H9 (cell line): Measurements from ENCODE around the gene ANP32D. TPM values are rescaled to one million over a fixed set of nuclear protein-coding genes. Genes with fewer than 3 reads are reported as not detected.
A peak's percentile ranks its signal among the peaks of the same experiment; 100 is the strongest.

Experiments used
- DNase-seq: peaks from one replicate; pipeline ENCODE4 v3.0.0-alpha.2; 2017
- H2AFZ ChIP-seq: one replicate; pipeline ENCODE4 v1.6.1; 2013; ENCODE audit warnings: mild to moderate bottlenecking, low read length, control low read depth, moderate library complexity
- H2AK5ac ChIP-seq: 2 replicates; pipeline ENCODE4 v1.6.1; 2013; ENCODE audit warnings: low read length, control low read depth, mixed read lengths; ENCODE audit not compliant: insufficient read length
- H2BK120ac ChIP-seq: one replicate; pipeline ENCODE4 v1.6.1; 2013; ENCODE audit warnings: low read depth, mild to moderate bottlenecking, low read length, control low read depth, inconsistent platforms; ENCODE audit not compliant: poor library complexity, severe bottlenecking
- H2BK12ac ChIP-seq: 2 replicates; pipeline ENCODE4 v1.6.1; 2013; ENCODE audit warnings: low read length, control low read depth, mixed read lengths, low read depth; ENCODE audit not compliant: insufficient read length
- H2BK15ac ChIP-seq: 2 replicates; pipeline ENCODE4 v1.6.1; 2013; ENCODE audit warnings: low read depth, low read length, control low read depth
- H2BK20ac ChIP-seq: one replicate; pipeline ENCODE4 v1.6.1; 2013; ENCODE audit warnings: low read depth, mild to moderate bottlenecking, low read length, control low read depth, inconsistent platforms; ENCODE audit not compliant: poor library complexity, severe bottlenecking
- H2BK5ac ChIP-seq: 2 replicates; pipeline ENCODE4 v1.6.1; 2013; ENCODE audit warnings: low read length, control low read depth, mixed read lengths; ENCODE audit not compliant: insufficient read length
- H3K14ac ChIP-seq: 2 replicates; pipeline ENCODE4 v1.6.1; 2013; ENCODE audit warnings: low read length, control low read depth; ENCODE audit not compliant: insufficient read depth
- H3K18ac ChIP-seq: 2 replicates; pipeline ENCODE4 v1.6.1; 2013; ENCODE audit warnings: low read depth, mild to moderate bottlenecking, mixed read lengths, low read length, control low read depth; ENCODE audit not compliant: insufficient read length
- H3K23ac ChIP-seq: 2 replicates; pipeline ENCODE4 v1.6.1; 2013; ENCODE audit warnings: low read length, control low read depth, mixed read lengths, low read depth; ENCODE audit not compliant: insufficient read length
- H3K23me2 ChIP-seq: 2 replicates; pipeline ENCODE4 v1.6.1; 2013; ENCODE audit warnings: low read depth, mild to moderate bottlenecking, mixed read lengths, low read length, control low read depth; ENCODE audit not compliant: insufficient read length, poor library complexity, severe bottlenecking
- H3K27ac ChIP-seq: 2 replicates; pipeline ENCODE4 v1.5.1; 2013; ENCODE audit warnings: low read length, control low read depth, mixed read lengths, low read depth; ENCODE audit not compliant: insufficient read length
- H3K27me3 ChIP-seq: 2 replicates; pipeline ENCODE4 v1.6.1; 2013; ENCODE audit warnings: low read length, control low read depth, inconsistent platforms; ENCODE audit not compliant: insufficient read depth
- H3K4ac ChIP-seq: 2 replicates; pipeline ENCODE4 v1.6.1; 2013; ENCODE audit warnings: low read depth, mild to moderate bottlenecking, control low read depth, inconsistent platforms, low read length, moderate library complexity
- H3K4me1 ChIP-seq: 2 replicates; pipeline ENCODE4 v1.6.1; 2013; ENCODE audit warnings: low read length, control low read depth, inconsistent platforms; ENCODE audit not compliant: insufficient read depth
- H3K4me2 ChIP-seq: 2 replicates; pipeline ENCODE4 v1.6.1; 2013; ENCODE audit warnings: low read length, control low read depth, mixed read lengths; ENCODE audit not compliant: insufficient read length, insufficient read depth
- H3K56ac ChIP-seq: 2 replicates; pipeline ENCODE4 v1.6.1; 2013; ENCODE audit warnings: low read depth, mild to moderate bottlenecking, mixed read lengths, low read length, control low read depth; ENCODE audit not compliant: insufficient read length
- H3K79me1 ChIP-seq: 2 replicates; pipeline ENCODE4 v1.6.1; 2013; ENCODE audit warnings: low read depth, mild to moderate bottlenecking, moderate library complexity, low read length, control low read depth, inconsistent platforms; ENCODE audit not compliant: insufficient read depth, poor library complexity, severe bottlenecking
- H3K79me2 ChIP-seq: 2 replicates; pipeline ENCODE4 v1.6.1; 2013; ENCODE audit warnings: low read length, control low read depth, inconsistent platforms; ENCODE audit not compliant: insufficient read depth
- H3K9ac ChIP-seq: 2 replicates; pipeline ENCODE4 v1.6.1; 2013; ENCODE audit warnings: low read length, control low read depth, mixed read lengths; ENCODE audit not compliant: insufficient read length; ENCODE audit errors: extremely low read depth
- H3K9me3 ChIP-seq: one replicate; pipeline ENCODE4 v1.6.1; 2013; ENCODE audit warnings: low read depth, low read length, inconsistent platforms; ENCODE audit not compliant: control insufficient read depth
- H3T11ph ChIP-seq: one replicate; pipeline ENCODE4 v1.6.1; 2013; ENCODE audit warnings: mild to moderate bottlenecking, low read length, control low read depth, inconsistent platforms
- H4K20me1 ChIP-seq: one replicate; pipeline ENCODE4 v1.6.1; 2013; ENCODE audit not compliant: control insufficient read depth, insufficient read length, insufficient read depth
- H4K5ac ChIP-seq: 2 replicates; pipeline ENCODE4 v1.6.1; 2013; ENCODE audit warnings: low read depth, mild to moderate bottlenecking, mixed read lengths, low read length, control low read depth; ENCODE audit not compliant: insufficient read length
- H4K8ac ChIP-seq: replicated peaks from 2 replicates; pipeline ENCODE4 v1.6.1; 2013; ENCODE audit warnings: low read length, control low read depth, mixed read lengths, low read depth; ENCODE audit not compliant: insufficient read length
- H4K91ac ChIP-seq: 2 replicates; pipeline ENCODE4 v1.6.1; 2013; ENCODE audit warnings: low read depth, mild to moderate bottlenecking, moderate library complexity, mixed read lengths, low read length, control low read depth; ENCODE audit not compliant: insufficient read length
- H3K27ac Mint-ChIP-seq, 3 experiments: 2 replicates in 2 of 3; 3 replicates in 1 of 3; pipeline ENCODE4 v1.8.0; 2020 to 2021; ENCODE audit warnings: mixed read lengths in 3 of 3, mild to moderate bottlenecking in 1 of 3, moderate library complexity in 1 of 3
- H3K27me3 Mint-ChIP-seq: 2 replicates; pipeline ENCODE4 v1.8.0; 2021; ENCODE audit warnings: low read depth, mild to moderate bottlenecking, moderate library complexity, mixed read lengths
- H3K36me3 Mint-ChIP-seq, 3 experiments: 2 replicates in 2 of 3; 3 replicates in 1 of 3; pipeline ENCODE4 v1.8.0; 2020 to 2021; ENCODE audit warnings: low read depth in 3 of 3, mixed read lengths in 3 of 3; ENCODE audit not compliant: insufficient read depth in 1 of 3
- H3K4me1 Mint-ChIP-seq, 2 experiments: 2 replicates each; pipeline ENCODE4 v1.8.0; 2020; ENCODE audit warnings: mixed read lengths in 2 of 2
- H3K4me3 Mint-ChIP-seq, 2 experiments: 2 replicates in 1 of 2; 3 replicates in 1 of 2; pipeline ENCODE4 v1.8.0; 2020 to 2021; ENCODE audit warnings: mild to moderate bottlenecking in 2 of 2, mixed read lengths in 2 of 2, moderate library complexity in 1 of 2
- H3K9me3 Mint-ChIP-seq, 2 experiments: 2 replicates in 1 of 2; 3 replicates in 1 of 2; pipeline ENCODE4 v1.8.0; 2020; ENCODE audit warnings: mild to moderate bottlenecking in 2 of 2, mixed read lengths in 2 of 2, moderate library complexity in 1 of 2
- CTCF ChIP-seq: fragments of 200-600 bp; sonication (generic); conservative IDR thresholded peaks from 3 replicates; pipeline ENCODE4 v1.8.0; 2021; ENCODE audit warnings: antibody characterized with exemption, mild to moderate bottlenecking
- WGBS: extraction: QIAGEN DNeasy Blood & Tissue Kit; methylation state at CpG from one replicate; pipeline ENCODE4 v1.1.7; 2013; ENCODE audit warnings: missing lambda C conversion rate, low lambda C conversion rate, mixed read lengths; ENCODE audit not compliant: insufficient read length; ENCODE audit errors: extremely low coverage; 5-methylcytosine and 5-hydroxymethylcytosine counted together
- total RNA-seq: library from RNA; stranded (reverse); gene quantifications from 2 replicates; pipeline ENCODE4 v1.2.1, GENCODE V29; 2021

Gene ANP32D
- total RNA-seq, 1 experiment from 2014 or later: not detected

GRCh38 chr12:48442179-48442847, 30.0 kb upstream of the ANP32D start:
- H3K27ac Mint-ChIP-seq: peak overlapping the region in 1 of 3 experiments; percentile 7; a peak in 1 of 7 replicates
- Histone ChIP-seq H2BK20ac (no peak overlapping the region), H3K4me1 (no peaks in the 10 kb centered on the region), H3K9me3 (no peaks in the 10 kb centered on the region), H2BK5ac (no peak overlapping the region), H3K27ac (no peak overlapping the region), H3K4ac (no peak overlapping the region), H4K20me1 (no peaks in the 10 kb centered on the region), H3K56ac (no peak overlapping the region), H3K14ac (no peak overlapping the region), H3T11ph (no peak overlapping the region), H3K9ac (no peak overlapping the region), H2BK120ac (no peak overlapping the region), H3K79me1 (no peaks in the 10 kb centered on the region), H2AK5ac (no peak overlapping the region), H4K91ac (no peak overlapping the region), H2AFZ (no peak overlapping the region), H3K27me3 (no peaks in the 10 kb centered on the region), H2BK12ac (no peak overlapping the region), H3K79me2 (no peaks in the 10 kb centered on the region), H2BK15ac (no peak overlapping the region), H3K18ac (no peak overlapping the region), H3K4me2 (no peak overlapping the region), H3K23ac (no peak overlapping the region), H3K23me2 (no peaks in the 10 kb centered on the region), H4K5ac (no peak overlapping the region), H4K8ac (no peak overlapping the region)
- H3K4me3 Mint-ChIP-seq: no peak overlapping the region
- H3K27me3 Mint-ChIP-seq: peaks cover 6% of the 10 kb centered on the region
- TF ChIP-seq CTCF: peak; percentile 38; the same call in 2 of the 3 replicates
- no peaks in the 10 kb centered on the region; a peak in 1 of 7 replicates for H3K36me3 Mint-ChIP-seq
- peak; percentile 60 for DNase-seq
- H3K4me1 Mint-ChIP-seq: peaks cover 4 to 22% of the 10 kb centered on the region in 2 experiments; a peak in 2 of 4 replicates
- no CpG with 5 or more reads among the region's 3 CpGs for WGBS
- H3K9me3 Mint-ChIP-seq: peaks cover 1 to 62% of the 10 kb centered on the region in 2 experiments; a peak in 3 of 5 replicates
